OCI-LY3 (cell line): ENCODE results near the gene SPECC1L.

Experiments used
- CTCF ChIP-seq: fragments of 200-600, 300-600 bp; sonication (generic); IDR thresholded peaks from 2 replicates; pipeline ENCODE4 v1.5.1; 2014; ENCODE audit warnings: antibody characterized with exemption, low read length, low read depth
- EZH2phosphoT487 ChIP-seq: fragments of 200-600 bp; shearing (Covaris generic); IDR thresholded peaks from 2 replicates; pipeline ENCODE4 v1.6.1; 2018; ENCODE audit warnings: antibody characterized with exemption, mixed run types, low read depth

DNA sequence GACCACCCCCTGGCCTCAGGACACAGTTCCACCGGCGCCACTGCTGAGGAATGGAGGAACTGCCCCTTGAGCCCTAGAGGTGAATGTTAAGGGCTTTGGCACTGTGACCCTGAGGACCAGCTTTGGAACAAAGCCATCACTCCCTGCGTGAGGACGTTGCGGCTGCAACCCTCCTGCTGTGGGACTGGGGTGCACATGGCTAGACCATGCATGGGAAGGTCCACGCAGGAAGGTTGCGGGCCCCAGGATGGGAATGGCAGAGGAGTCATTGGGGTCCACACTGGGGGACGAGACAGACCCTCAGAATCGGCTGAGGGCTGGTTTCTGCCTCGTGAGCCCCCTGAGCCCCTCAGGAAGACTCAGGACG lies 150.3 kb downstream of the SPECC1L start:
- TF ChIP-seq CTCF (no peak), EZH2phosphoT487 (no peak)
